Caco-2 (cell line): ENCODE measurements around the gene MSLN. TPM values are rescaled to one million over a fixed set of nuclear protein-coding genes. Genes with fewer than 3 reads are reported as not detected.

Experiments used
- Bru-seq: library from RNA; stranded (reverse); fragments of 400-500 nt; gene quantifications from one replicate; lab custom pipeline; 2021; lab: Mats Ljungman, UMichigan
- BruChase-seq, 2 experiments: library from RNA; stranded (reverse); fragments of 400-500 nt; gene quantifications; one replicate each; lab custom pipeline; 2021; lab: Mats Ljungman, UMichigan
- BruUV-seq: library from RNA; stranded (reverse); fragments of 400-500 nt; replicated peaks from 2 replicates; lab custom pipeline; 2021; lab: Mats Ljungman, UMichigan
- CTCF ChIA-PET: fragments of 300-600 bp; sonication (Branson Sonifier 250); formaldehyde crosslinking; loops from one replicate; lab custom pipeline; 2022; ENCODE audit warnings: antibody characterized with exemption; lab: Charles Lee
- POLR2A ChIA-PET: fragments of 300-600 bp; sonication (Branson Sonifier 250); formaldehyde crosslinking; loops from one replicate; lab custom pipeline; 2022; ENCODE audit warnings: antibody characterized with exemption; lab: Charles Lee
- DNase-seq, 2 experiments: peaks; one replicate each; pipeline versions ENCODE4 v3.0.0 to v3.0.0-alpha.2; 2020 to 2022
- H3K27me3 ChIP-seq: replicated peaks from 2 replicates; pipeline ENCODE4 v1.6.0; 2011; ENCODE audit warnings: low read length; ENCODE audit not compliant: control insufficient read depth, insufficient read depth
- H3K36me3 ChIP-seq: 2 replicates; pipeline ENCODE4 v1.5.1; 2011; ENCODE audit warnings: low read length; ENCODE audit not compliant: control insufficient read depth, insufficient read depth
- H3K4me1 ChIP-seq: fragments of 250-450 bp; sonication (Bioruptor Pico); 2 replicates; pipeline ENCODE4 v1.5.1; 2020; ENCODE audit warnings: mild to moderate bottlenecking
- H3K4me3 ChIP-seq: 2 replicates; pipeline ENCODE4 v1.5.1; 2011; ENCODE audit warnings: low read depth, mild to moderate bottlenecking, control low read depth, low read length
- H3K9me3 ChIP-seq: fragments of 250-450 bp; sonication (Bioruptor Pico); 2 replicates; pipeline ENCODE4 v1.5.1; 2020; ENCODE audit warnings: mild to moderate bottlenecking, moderate library complexity
- H3K27ac Mint-ChIP-seq: one replicate; pipeline ENCODE4 v1.8.0; 2022; ENCODE audit warnings: mixed read lengths; ENCODE audit not compliant: unreplicated experiment
- H3K27me3 Mint-ChIP-seq: one replicate; pipeline ENCODE4 v1.8.0; 2022; ENCODE audit warnings: mixed read lengths; ENCODE audit not compliant: insufficient read depth, unreplicated experiment
- H3K36me3 Mint-ChIP-seq: one replicate; pipeline ENCODE4 v1.8.0; 2022; ENCODE audit warnings: mild to moderate bottlenecking, mixed read lengths; ENCODE audit not compliant: insufficient read depth, unreplicated experiment
- H3K4me1 Mint-ChIP-seq: one replicate; pipeline ENCODE4 v1.8.0; 2022; ENCODE audit warnings: low read depth, mixed read lengths; ENCODE audit not compliant: unreplicated experiment
- H3K4me3 Mint-ChIP-seq: one replicate; pipeline ENCODE4 v1.8.0; 2022; ENCODE audit warnings: mild to moderate bottlenecking, moderate library complexity, mixed read lengths; ENCODE audit not compliant: unreplicated experiment
- H3K9me3 Mint-ChIP-seq: one replicate; pipeline ENCODE4 v1.8.0; 2022; ENCODE audit warnings: mixed read lengths; ENCODE audit not compliant: unreplicated experiment
- intact Hi-C: fragments of 100-400 bp; cut with micrococcal nuclease; formaldehyde crosslinking; loops from one replicate; pipeline ENCODE4 v1.10.0; 2022; ENCODE audit not compliant: unreplicated experiment
- long read RNA-seq: library from polyadenylated mRNA; stranded (forward); transcript quantifications from one replicate; pipeline ENCODE4 v2.0.0, GENCODE V29; 2022
- total RNA-seq: library from RNA; stranded (reverse); gene quantifications from 2 replicates; pipeline ENCODE4 v1.2.3, GENCODE V29; 2022
- TF ChIP-seq, protein P1 (sequence below), 2 experiments: fragments of 200-600 bp in 1 of 2; IDR thresholded peaks; 1 replicate in 1 of 2; 2 replicates in 1 of 2; pipeline versions ENCODE4 v1.5.1 to v1.8.0; 2011 to 2022; ENCODE audit warnings: antibody characterized with exemption in 1 of 2, control low read depth in 1 of 2, inconsistent platforms in 1 of 2, low read depth in 1 of 2, low read length in 1 of 2, mild to moderate bottlenecking in 1 of 2, moderate library complexity in 1 of 2; ENCODE audit not compliant: insufficient read depth in 1 of 2, severe bottlenecking in 1 of 2, unreplicated experiment in 1 of 2

MSLN gene
- total RNA-seq (0.36 and 0.39 TPM in 2 replicates), Bru-seq, nascent RNA (not detected), BruChase-seq, experiment 1, labeled RNA remaining after a 2-hour chase (percentile 9 among the genes with signal in this experiment), BruChase-seq, experiment 2, labeled RNA remaining after a 6-hour chase (percentile 9 among the genes with signal in this experiment)
- long read RNA-seq, result 0 reads

DNA sequence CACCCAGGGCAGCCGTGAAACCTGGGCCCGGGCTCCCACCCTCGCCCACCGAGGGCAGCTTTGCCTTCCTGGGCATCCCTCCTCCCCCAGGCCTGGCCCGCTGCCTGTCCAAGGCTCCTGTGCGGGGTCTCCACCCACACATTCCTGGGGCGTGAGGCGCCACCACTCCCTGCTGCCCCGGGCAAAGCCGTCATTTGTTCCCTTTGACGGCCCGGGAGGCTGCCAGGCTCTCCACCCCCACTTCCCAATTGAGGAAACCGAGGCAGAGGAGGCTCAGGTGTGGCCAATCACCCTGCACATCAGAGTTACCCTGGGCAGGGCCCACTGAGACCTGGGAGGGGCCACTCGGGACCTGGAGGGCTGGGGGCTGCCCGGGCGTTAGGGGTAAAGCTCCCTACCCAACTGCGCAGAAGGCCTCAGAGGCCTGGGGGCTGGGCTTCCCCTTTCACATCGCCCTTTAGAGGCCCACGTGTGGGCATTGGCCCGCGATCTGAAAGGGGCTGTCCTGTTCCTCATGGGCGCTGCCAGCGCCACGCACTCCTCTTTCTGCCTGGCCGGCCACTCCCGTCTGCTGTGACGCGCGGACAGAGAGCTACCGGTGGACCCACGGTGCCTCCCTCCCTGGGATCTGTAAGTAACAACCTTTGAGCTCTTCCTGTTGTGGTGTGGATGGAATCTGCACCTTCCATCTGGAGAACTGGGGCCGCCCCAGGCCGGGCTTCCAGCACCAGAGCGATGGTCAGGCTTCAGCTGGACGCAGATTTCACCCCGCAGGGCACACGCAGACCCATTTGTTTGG is at the start of gene MSLN:
Gene MSLN (plus strand): TSS at position 190 of the 799 bp plus-strand sequence. CDS start 1,947 bp downstream, outside the sequence.
- H3K36me3 Mint-ChIP-seq, result peaks cover 6% of the 10 kb centered on the region
- H3K4me3 Mint-ChIP-seq, result no peak within 1 kb of the TSS
- no peaks in the 10 kb centered on the region for H3K9me3 Mint-ChIP-seq
- H3K4me3 ChIP-seq, result no peak within 1 kb of the TSS
- no peaks in the 10 kb centered on the region for H3K4me1 Mint-ChIP-seq
- no TSS peak for BruUV-seq
- no peaks in the 10 kb centered on the region for H3K36me3 ChIP-seq
- no peaks in the 10 kb centered on the region for H3K27me3 Mint-ChIP-seq
- ChIA-PET POLR2A (interaction anchor here (0.6 kb wide), 1 partner anchor 1668 kb away, joined by 5 read pairs; no protein-coding TSS in a partner anchor), CTCF (no interaction called here)
- no peaks in the 10 kb centered on the region for H3K9me3 ChIP-seq
- H3K27ac Mint-ChIP-seq, result peak within 1 kb of the TSS; percentile 50
- no peaks in the 10 kb centered on the region for H3K27me3 ChIP-seq
- H3K4me1 ChIP-seq, result peaks cover 25% of the 10 kb centered on the region
- no peak for DNase-seq
- TF ChIP-seq, protein P1, sequence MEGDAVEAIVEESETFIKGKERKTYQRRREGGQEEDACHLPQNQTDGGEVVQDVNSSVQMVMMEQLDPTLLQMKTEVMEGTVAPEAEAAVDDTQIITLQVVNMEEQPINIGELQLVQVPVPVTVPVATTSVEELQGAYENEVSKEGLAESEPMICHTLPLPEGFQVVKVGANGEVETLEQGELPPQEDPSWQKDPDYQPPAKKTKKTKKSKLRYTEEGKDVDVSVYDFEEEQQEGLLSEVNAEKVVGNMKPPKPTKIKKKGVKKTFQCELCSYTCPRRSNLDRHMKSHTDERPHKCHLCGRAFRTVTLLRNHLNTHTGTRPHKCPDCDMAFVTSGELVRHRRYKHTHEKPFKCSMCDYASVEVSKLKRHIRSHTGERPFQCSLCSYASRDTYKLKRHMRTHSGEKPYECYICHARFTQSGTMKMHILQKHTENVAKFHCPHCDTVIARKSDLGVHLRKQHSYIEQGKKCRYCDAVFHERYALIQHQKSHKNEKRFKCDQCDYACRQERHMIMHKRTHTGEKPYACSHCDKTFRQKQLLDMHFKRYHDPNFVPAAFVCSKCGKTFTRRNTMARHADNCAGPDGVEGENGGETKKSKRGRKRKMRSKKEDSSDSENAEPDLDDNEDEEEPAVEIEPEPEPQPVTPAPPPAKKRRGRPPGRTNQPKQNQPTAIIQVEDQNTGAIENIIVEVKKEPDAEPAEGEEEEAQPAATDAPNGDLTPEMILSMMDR (IDR thresholded peaks at IDR 0.05; ENCODE audit: insufficient read depth in 1 of 2, low read depth in 1 of 2, low read length in 1 of 2, severe bottlenecking in 1 of 2, unreplicated experiment in 1 of 2), result no peak
- intact Hi-C loops, result no loop called here

DNA sequence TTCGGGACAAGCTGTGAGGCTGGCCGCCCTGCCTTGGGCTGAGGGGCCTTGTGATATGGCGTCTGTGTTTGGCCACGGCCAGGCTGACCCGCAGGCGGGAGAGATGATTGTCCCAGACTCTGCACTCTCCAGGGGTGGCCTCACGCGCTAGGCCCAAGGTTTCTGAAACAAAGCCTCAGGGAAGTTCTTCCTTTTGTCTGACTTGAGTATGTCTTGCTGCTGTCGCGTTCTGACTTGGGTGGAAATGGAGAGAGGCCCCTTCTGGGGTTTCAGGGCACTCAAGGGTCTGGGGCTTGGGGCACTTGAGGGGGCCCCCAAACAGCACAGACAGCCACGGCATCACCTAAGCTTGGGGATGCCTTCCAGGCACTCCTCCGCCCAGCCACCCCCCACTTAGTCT is 49.5 kb upstream of the MSLN start:
- TF ChIP-seq, protein P1 (IDR thresholded peaks at IDR 0.05; ENCODE audit: insufficient read depth in 1 of 2, low read depth in 1 of 2, low read length in 1 of 2, severe bottlenecking in 1 of 2, unreplicated experiment in 1 of 2), result no peak
- H3K36me3 ChIP-seq, result no peaks in the 10 kb centered on the region
- H3K27me3 Mint-ChIP-seq, result peaks cover 5% of the 10 kb centered on the region
- no peak overlapping the region for H3K27ac Mint-ChIP-seq
- H3K4me1 Mint-ChIP-seq, result peaks cover 7% of the 10 kb centered on the region
- no peaks in the 10 kb centered on the region for H3K9me3 Mint-ChIP-seq
- H3K4me3 ChIP-seq, result no peak overlapping the region
- peaks cover 18% of the 10 kb centered on the region for H3K4me1 ChIP-seq
- BruUV-seq, result no TSS peak
- H3K9me3 ChIP-seq, result no peaks in the 10 kb centered on the region
- H3K4me3 Mint-ChIP-seq, result no peak overlapping the region
- peaks cover 13% of the 10 kb centered on the region for H3K36me3 Mint-ChIP-seq
- intact Hi-C loops, result loop anchor here (10.0 kb wide), 1 partner anchor 74 kb away; the partner anchor contains the start of genes CHTF18 and RPUSD1
- no peak for DNase-seq
- ChIA-PET CTCF (interaction anchor here (1.0 to 1.1 kb wide), 2 partner anchors 9 to 21 kb away, joined by 3 read pairs; no protein-coding TSS in a partner anchor), POLR2A (interaction anchor here (0.6 kb wide), 1 partner anchor 61 kb away, joined by 5 read pairs; no protein-coding TSS in a partner anchor)
- no peaks in the 10 kb centered on the region for H3K27me3 ChIP-seq
